SK-N-SH (cell line): ENCODE data around the gene COL3A1. TPM values are rescaled to one million over a fixed set of nuclear protein-coding genes. Genes with fewer than 3 reads are reported as not detected.

Source experiments
- CHD2 ChIP-seq: fragments of 150-350 bp; IDR thresholded peaks from 2 replicates; pipeline ENCODE4 v1.6.1; 2018; ENCODE audit warnings: low read length; ENCODE audit not compliant: partially characterized antibody
- EP300 ChIP-seq, 2 experiments: IDR thresholded peaks; 2 replicates each; pipeline versions ENCODE4 v1.4.0 to v1.6.1; 2012; ENCODE audit warnings: borderline replicate concordance in 1 of 2, low read depth in 1 of 2, low read length in 1 of 2
- EZH2phosphoT487 ChIP-seq: fragments of 200-600 bp; sonication (generic); IDR thresholded peaks from 2 replicates; pipeline ENCODE4 v1.6.1; 2017; ENCODE audit warnings: low read depth, mixed run types, mild to moderate bottlenecking, antibody characterized with exemption, moderate library complexity, borderline replicate concordance
- FOXJ3 ChIP-seq: sonication (generic); formaldehyde crosslinking; IDR thresholded peaks from 2 replicates; pipeline ENCODE4 v1.5.1; 2020; ENCODE audit warnings: mild to moderate bottlenecking, missing genetic modification reagents
- FOXM1 ChIP-seq: IDR thresholded peaks from 2 replicates; pipeline ENCODE4 v1.4.0; 2012; ENCODE audit warnings: low read depth, mild to moderate bottlenecking
- GABPA ChIP-seq: IDR thresholded peaks from 2 replicates; pipeline ENCODE4 v1.4.0; 2012; ENCODE audit warnings: low read depth, mild to moderate bottlenecking
- JUND ChIP-seq: IDR thresholded peaks from 2 replicates; pipeline ENCODE4 v1.4.0; 2012
- MXI1 ChIP-seq: IDR thresholded peaks from 2 replicates; pipeline ENCODE4 v1.6.1; 2012; ENCODE audit warnings: mild to moderate bottlenecking, low read depth, low read length, improper control_type of control experiment
- NFIC ChIP-seq: IDR thresholded peaks from 2 replicates; pipeline ENCODE4 v1.4.0; 2012; ENCODE audit warnings: borderline replicate concordance
- POLR2AphosphoS5 ChIP-seq: IDR thresholded peaks from 2 replicates; pipeline ENCODE4 v1.6.1; 2012; ENCODE audit warnings: low read depth, low read length
- RFX5 ChIP-seq: IDR thresholded peaks from 2 replicates; pipeline ENCODE4 v1.6.1; 2012; ENCODE audit warnings: mild to moderate bottlenecking, improper control_type of control experiment, low read length
- RXRA ChIP-seq: IDR thresholded peaks from 2 replicates; pipeline ENCODE4 v1.4.0; 2012; ENCODE audit warnings: low read depth, mild to moderate bottlenecking, borderline replicate concordance
- SIN3A ChIP-seq: IDR thresholded peaks from 2 replicates; pipeline ENCODE4 v1.6.1; 2012; ENCODE audit warnings: low read depth, mild to moderate bottlenecking, low read length, moderate library complexity, borderline replicate concordance
- TCF12 ChIP-seq: IDR thresholded peaks from 2 replicates; pipeline ENCODE4 v1.4.0; 2012
- TEAD4 ChIP-seq: IDR thresholded peaks from 2 replicates; pipeline ENCODE4 v1.4.0; 2012; ENCODE audit warnings: mild to moderate bottlenecking, borderline replicate concordance; ENCODE audit not compliant: insufficient read depth
- USF1 ChIP-seq: IDR thresholded peaks from 2 replicates; pipeline ENCODE4 v1.4.0; 2012; ENCODE audit warnings: low read depth, borderline replicate concordance
- USF2 ChIP-seq: fragments of 150-350 bp; IDR thresholded peaks from 2 replicates; pipeline ENCODE4 v1.6.1; 2017; ENCODE audit warnings: antibody characterized with exemption, low read length, low read depth, borderline replicate concordance
- YY1 ChIP-seq: IDR thresholded peaks from 2 replicates; pipeline ENCODE4 v1.4.0; 2012; ENCODE audit warnings: low read depth, mild to moderate bottlenecking
- polyA plus RNA-seq, 3 experiments: library from polyadenylated mRNA; depleted of rRNA; stranded (reverse); fragments of >200 nt; gene quantifications; 2 replicates each; pipeline ENCODE4 v1.2.3, GENCODE V29; 2012
- TF ChIP-seq, protein P1 (sequence below): IDR thresholded peaks from 2 replicates; pipeline ENCODE4; 2012
- TF ChIP-seq, protein P2 (sequence below): fragments of 200-600 bp; sonication (generic); IDR thresholded peaks from 2 replicates; pipeline ENCODE4 v1.6.1; 2017; ENCODE audit warnings: antibody characterized with exemption, mild to moderate bottlenecking, moderate library complexity

The COL3A1 gene
- polyA plus RNA-seq, 1 of the 3 experiments (the other 2 are of a cell fraction) = 987 TPM

- no peak for TF ChIP-seq YY1
- no peak; the same call in 1 of the 2 replicates for TF ChIP-seq TCF12
- TF ChIP-seq EP300 (IDR thresholded peaks at IDR 0.05; ENCODE audit: borderline replicate concordance in 1 of 2, low read depth in 1 of 2, low read length in 1 of 2) = peak in 1 of 2 experiments; percentile 64; a peak in 2 of 4 replicates
- no peak for TF ChIP-seq EZH2phosphoT487
- no peak for TF ChIP-seq GABPA
- no peak for TF ChIP-seq CHD2
- no peak for TF ChIP-seq FOXM1
- TF ChIP-seq RFX5 = no peak
- TF ChIP-seq TEAD4 = peak; percentile 43; the same call in 1 of the 2 replicates
- TF ChIP-seq USF1 = no peak
- no peak for TF ChIP-seq SIN3A
- peak; percentile 44; the same call in 1 of the 2 replicates for TF ChIP-seq JUND
- no peak for TF ChIP-seq RXRA
- TF ChIP-seq FOXJ3 (CRISPR knock-in tag) = no peak
- peak; percentile 75 for TF ChIP-seq POLR2AphosphoS5
- TF ChIP-seq, protein P1, sequence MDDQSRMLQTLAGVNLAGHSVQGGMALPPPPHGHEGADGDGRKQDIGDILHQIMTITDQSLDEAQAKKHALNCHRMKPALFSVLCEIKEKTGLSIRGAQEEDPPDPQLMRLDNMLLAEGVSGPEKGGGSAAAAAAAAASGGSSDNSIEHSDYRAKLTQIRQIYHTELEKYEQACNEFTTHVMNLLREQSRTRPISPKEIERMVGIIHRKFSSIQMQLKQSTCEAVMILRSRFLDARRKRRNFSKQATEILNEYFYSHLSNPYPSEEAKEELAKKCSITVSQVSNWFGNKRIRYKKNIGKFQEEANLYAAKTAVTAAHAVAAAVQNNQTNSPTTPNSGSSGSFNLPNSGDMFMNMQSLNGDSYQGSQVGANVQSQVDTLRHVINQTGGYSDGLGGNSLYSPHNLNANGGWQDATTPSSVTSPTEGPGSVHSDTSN = no peak
- no peak for TF ChIP-seq USF2
- TF ChIP-seq NFIC = peak; percentile 39; the same call in 1 of the 2 replicates
- TF ChIP-seq, protein P2, sequence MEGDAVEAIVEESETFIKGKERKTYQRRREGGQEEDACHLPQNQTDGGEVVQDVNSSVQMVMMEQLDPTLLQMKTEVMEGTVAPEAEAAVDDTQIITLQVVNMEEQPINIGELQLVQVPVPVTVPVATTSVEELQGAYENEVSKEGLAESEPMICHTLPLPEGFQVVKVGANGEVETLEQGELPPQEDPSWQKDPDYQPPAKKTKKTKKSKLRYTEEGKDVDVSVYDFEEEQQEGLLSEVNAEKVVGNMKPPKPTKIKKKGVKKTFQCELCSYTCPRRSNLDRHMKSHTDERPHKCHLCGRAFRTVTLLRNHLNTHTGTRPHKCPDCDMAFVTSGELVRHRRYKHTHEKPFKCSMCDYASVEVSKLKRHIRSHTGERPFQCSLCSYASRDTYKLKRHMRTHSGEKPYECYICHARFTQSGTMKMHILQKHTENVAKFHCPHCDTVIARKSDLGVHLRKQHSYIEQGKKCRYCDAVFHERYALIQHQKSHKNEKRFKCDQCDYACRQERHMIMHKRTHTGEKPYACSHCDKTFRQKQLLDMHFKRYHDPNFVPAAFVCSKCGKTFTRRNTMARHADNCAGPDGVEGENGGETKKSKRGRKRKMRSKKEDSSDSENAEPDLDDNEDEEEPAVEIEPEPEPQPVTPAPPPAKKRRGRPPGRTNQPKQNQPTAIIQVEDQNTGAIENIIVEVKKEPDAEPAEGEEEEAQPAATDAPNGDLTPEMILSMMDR = peak; percentile 64
- TF ChIP-seq MXI1 = no peak
Measured at GRCh38 chr2:188983427-188984064, 9.4 kb downstream of the COL3A1 start (continued).
